CD4-positive, alpha-beta T cell treated with Interleukin-10 for 1 hour (primary cell): Measurements from ENCODE around the gene GCHFR.

Source experiments
- DNase-seq: peaks from one replicate; pipeline ENCODE4 v3.0.0-alpha.2; 2020

The GCHFR gene

GRCh38 chr15:40755812-40756208 lies 8.1 kb upstream of the GCHFR start:
- DNase-seq: no peak

- no peak for DNase-seq
Observed at GRCh38 chr15:40756938-40757337, 6.9 kb upstream of the GCHFR start.

GRCh38 chr15:40759961-40760360 lies 3.9 kb upstream of the GCHFR start:
- DNase-seq: no peak

GRCh38 chr15:40762919-40763800 lies 708 bp upstream of the GCHFR start:
- DNase-seq: peak; percentile 40

- DNase-seq: no peak
Observed at GRCh38 chr15:40764629-40765103, 798 bp downstream of the GCHFR start.

- DNase-seq: no peak
Observed at GRCh38 chr15:40766194-40766815, 2.4 kb downstream of the GCHFR start.

- no peak for DNase-seq
Observed at GRCh38 chr15:40766906-40767837, 3.3 kb downstream of the GCHFR start.

- no peak for DNase-seq
Observed at GRCh38 chr15:40767838-40768500, 4.1 kb downstream of the GCHFR start.

- no peak for DNase-seq
Observed at GRCh38 chr15:40768521-40769273, 4.8 kb downstream of the GCHFR start.

GRCh38 chr15:40769274-40770146 lies 5.6 kb downstream of the GCHFR start, which contains the start of gene C15orf62:
Gene C15orf62 (plus strand): TSS chr15:40769980. CDS start chr15:40770496, 516 bp downstream.
- DNase-seq: peak; percentile 33

GRCh38 chr15:40770147-40770721 lies 6.4 kb downstream of the GCHFR start:
- DNase-seq: no peak

GRCh38 chr15:40771242-40771641 lies 7.4 kb downstream of the GCHFR start:
- no peak for DNase-seq

- DNase-seq: no peak
Observed at GRCh38 chr15:40772014-40772413, 8.1 kb downstream of the GCHFR start.

- DNase-seq: no peak
Observed at GRCh38 chr15:40773496-40773895, 9.6 kb downstream of the GCHFR start.

GRCh38 chr15:40773902-40774301 lies 10.0 kb downstream of the GCHFR start:
- DNase-seq: no peak

GRCh38 chr15:40775007-40775406 lies 11.1 kb downstream of the GCHFR start:
- DNase-seq: no peak

- DNase-seq: no peak
Observed at GRCh38 chr15:40775740-40776536, 12.1 kb downstream of the GCHFR start.

- DNase-seq: peak; percentile 68
Observed at GRCh38 chr15:40776537-40777141, 12.8 kb downstream of the GCHFR start.
